Astrocyte of the cerebellum (primary cell): ENCODE measurements around the gene ZNF718.
"Not testable (repeated sequence)": the region's sequence is repeated elsewhere in the genome, so short reads cannot be mapped to it uniquely, and the experiment has no call there.

Experiments
- DNase-seq: peaks from one replicate; pipeline ENCODE4 v3.0.0-alpha.2; 2011; ENCODE audit warnings: low read depth
- H3K4me3 ChIP-seq: 2 replicates; pipeline ENCODE4 v1.5.1; 2011; ENCODE audit warnings: mild to moderate bottlenecking, low read depth, low read length, moderate library complexity
- CTCF ChIP-seq: IDR thresholded peaks from 2 replicates; pipeline ENCODE4 v1.5.1; 2012; ENCODE audit warnings: low read length, low read depth, moderate library complexity, mild to moderate bottlenecking; ENCODE audit errors: missing control alignments
- in situ Hi-C: cut with HindIII; loops from 2 replicates; pipeline ENCODE4 v1.10.0; 2017; ENCODE audit warnings: low sequenced_read_pairs

Gene ZNF718

GRCh38 chr4:176995-177394, 52.7 kb downstream of the ZNF718 start:
- TF ChIP-seq CTCF: no peak
- no peak overlapping the region for H3K4me3 ChIP-seq
- in situ Hi-C loops: no loop called here
- DNase-seq: no peak

DNA sequence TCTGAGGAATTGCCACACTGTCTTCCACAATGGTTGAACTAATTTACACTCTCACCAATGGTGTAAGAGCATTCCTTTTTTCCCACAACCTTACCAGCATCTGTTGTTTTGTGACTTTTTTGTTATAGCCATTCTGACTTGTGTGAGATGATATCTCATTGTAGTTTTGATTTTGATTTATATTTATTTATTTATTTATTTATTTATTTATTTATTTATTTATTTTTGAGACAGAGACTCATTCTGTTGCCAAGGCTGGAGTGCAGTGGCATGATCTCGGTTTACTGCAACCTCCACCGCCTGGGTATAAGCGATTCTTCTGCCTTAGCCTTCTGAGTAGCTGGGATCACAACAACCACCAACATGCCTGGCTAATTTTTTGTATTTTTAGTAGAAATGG, 57.9 kb downstream of the ZNF718 start:
- in situ Hi-C loops, DNase-seq, H3K4me3 ChIP-seq: not testable (repeated sequence)

DNA sequence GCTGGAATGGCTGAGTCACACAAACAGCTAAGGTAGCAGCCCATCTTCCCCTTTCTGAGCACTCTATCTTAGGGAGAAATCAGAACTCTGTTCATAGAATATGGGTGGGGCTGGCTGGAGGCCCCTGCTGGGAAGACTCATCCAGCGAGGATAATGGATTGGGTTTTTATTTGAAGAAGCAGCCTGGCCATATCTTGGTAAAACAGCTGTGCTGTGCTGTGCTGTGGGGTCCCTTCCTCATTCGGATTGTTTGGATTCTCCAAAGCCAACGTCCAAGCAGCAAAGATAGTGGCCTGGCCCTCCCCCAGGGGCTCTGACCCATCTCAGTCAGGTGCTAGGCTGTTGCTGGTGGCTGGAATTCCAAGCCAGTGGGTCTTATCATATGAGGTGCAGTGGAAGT, 63.8 kb downstream of the ZNF718 start:
- H3K4me3 ChIP-seq: no peak overlapping the region
- in situ Hi-C loops: no loop called here
- DNase-seq: no peak
- no peak for TF ChIP-seq CTCF

GRCh38 chr4:195159-195558, 70.9 kb downstream of the ZNF718 start:
- H3K4me3 ChIP-seq, in situ Hi-C loops, DNase-seq: not testable (repeated sequence)

DNA sequence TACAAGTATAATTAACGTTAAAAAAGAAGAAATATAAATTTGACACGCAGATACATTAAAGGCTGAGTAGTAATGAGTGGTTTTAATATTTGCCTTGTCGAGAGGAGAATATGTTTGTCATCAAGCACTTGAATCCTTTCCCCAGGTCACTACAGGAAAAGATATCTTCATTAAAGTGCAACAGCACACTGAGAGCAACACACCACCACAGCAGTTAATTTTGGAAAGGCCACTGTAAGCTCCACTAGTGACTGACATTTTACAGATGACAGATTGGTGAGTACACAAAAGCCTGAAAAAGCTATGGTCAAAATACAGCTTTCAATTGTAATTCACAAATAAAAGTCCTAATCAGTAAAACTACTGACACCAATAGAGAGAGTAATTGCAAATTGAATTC, 76.6 kb downstream of the ZNF718 start:
- H3K4me3 ChIP-seq: no peak overlapping the region
- in situ Hi-C loops: no loop called here
- TF ChIP-seq CTCF: no peak
- DNase-seq: no peak

- H3K4me3 ChIP-seq, in situ Hi-C loops, DNase-seq: not testable (repeated sequence)
Measured at GRCh38 chr4:202822-203221, 78.5 kb downstream of the ZNF718 start.

- no peak overlapping the region for H3K4me3 ChIP-seq
- in situ Hi-C loops: no loop called here
- DNase-seq: no peak
- no peak for TF ChIP-seq CTCF
Measured at GRCh38 chr4:205097-205756, 80.9 kb downstream of the ZNF718 start.

GRCh38 chr4:206054-206453, 81.8 kb downstream of the ZNF718 start:
- in situ Hi-C loops: no loop called here
- no peak for DNase-seq
- no peak overlapping the region for H3K4me3 ChIP-seq
- TF ChIP-seq CTCF: no peak

DNA sequence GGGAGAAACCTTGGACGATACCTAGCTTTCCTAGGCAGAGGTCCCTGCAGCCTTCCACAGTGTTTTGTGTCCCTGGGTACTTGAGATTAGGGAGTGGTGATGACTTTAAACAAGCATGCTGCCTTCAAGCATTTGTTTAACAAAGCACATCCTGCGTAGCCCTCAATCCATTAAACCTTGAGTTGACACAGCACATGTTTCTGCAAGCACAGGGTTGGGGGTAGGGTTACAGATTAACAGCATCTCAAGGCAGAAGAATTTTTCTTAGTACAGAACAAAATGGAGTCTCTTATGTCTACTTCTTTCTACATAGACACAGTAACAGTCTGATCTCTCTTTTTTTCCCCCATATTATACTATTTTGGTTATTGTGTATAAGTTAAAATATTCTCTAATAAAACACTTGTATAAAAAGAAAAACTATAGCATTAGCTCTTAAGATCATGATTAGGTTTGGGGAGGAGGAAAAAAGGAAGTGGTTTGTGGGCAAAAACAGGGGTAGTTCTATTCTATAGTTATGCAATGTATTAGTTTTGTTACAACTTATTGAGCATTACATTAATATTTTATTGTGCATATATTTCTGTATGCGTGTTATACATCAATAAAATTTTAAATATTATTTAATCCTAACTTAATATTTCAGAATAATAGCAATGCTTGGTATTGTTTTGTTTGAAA, 84.3 kb downstream of the ZNF718 start:
- in situ Hi-C loops, DNase-seq, H3K4me3 ChIP-seq: not testable (repeated sequence)
